Measurements from ENCODE around the gene RGMA.

The RGMA gene

DNA sequence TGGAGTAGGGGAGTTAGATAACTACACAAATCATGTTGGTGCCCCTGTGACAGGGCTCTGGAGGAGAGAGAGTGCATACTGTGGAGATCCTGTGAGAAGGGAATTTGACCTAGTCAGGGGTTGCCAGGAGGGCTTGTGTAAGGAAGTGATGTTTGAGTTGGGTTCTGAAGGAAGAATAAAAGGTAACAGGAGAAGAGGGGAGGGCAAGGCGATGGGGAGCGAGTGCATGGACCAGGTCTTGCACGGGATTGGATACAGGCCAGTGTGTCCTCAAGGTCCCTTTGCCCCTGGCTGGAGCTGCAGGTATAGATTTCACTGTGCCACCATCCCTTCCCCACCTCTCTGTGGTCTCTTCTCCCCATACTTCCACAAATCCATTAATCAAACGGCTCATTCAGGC is 83.9 kb downstream of the RGMA start:
- DNase-seq = no peak

DNA sequence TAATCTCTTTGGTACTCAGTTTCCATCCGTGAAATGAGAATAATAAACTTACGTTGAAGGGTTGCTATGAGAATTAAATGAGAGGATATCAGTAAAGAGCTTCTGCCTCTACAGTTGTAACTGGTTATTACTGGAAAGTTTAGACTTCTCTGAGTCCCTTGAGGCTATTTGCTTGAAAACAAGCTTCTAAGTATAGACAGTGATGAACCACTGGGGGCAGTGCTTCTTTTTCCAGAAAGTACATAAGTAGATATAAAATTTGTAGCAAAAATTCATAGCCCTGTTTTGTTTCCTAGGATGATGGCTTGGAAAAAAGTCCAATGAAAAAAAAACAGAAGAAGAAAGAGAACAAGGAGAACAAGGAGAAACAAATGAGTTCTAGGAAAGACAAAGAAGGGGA is 87.1 kb downstream of the RGMA start:
- DNase-seq = no peak

DNA sequence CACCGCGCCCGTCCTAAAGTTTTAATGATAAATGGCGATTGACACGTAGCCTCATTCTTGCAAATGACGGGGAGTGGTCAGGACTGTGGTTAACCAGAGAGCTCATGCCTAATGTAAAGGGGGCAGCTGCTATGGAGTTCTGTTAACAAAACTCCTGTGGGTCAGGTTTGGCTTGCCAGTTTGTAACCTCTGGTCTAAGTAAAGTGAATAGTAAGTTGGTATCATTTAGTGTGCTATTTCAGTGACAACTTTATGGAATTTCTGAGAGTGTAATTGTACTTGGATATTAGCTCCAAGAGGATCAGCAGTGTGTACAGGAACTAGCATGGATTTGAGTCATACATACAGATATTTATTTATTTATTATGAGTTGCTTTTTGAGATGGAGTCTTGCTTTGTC is 87.9 kb downstream of the RGMA start:
- no peak for DNase-seq

DNA sequence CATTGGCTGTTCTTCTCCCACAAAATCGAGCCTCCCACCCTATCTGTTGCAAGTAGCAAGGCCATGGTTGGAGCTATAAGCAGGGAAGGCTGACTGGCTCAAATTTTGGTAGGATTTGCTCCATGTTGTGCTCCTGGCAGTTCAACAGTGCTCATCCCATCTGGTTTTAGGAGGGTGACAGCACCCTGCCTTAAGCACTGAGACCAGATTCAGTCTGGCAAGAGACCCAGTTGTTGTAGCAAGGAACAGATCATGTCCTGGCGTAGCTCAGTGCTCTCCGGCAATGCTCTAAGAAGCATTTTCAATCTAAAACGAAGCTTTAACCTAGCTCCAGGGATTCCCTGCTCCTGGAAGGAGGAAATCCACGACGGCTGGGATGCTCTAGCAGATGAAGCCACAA is 91.2 kb downstream of the RGMA start:
- DNase-seq = no peak

DNA sequence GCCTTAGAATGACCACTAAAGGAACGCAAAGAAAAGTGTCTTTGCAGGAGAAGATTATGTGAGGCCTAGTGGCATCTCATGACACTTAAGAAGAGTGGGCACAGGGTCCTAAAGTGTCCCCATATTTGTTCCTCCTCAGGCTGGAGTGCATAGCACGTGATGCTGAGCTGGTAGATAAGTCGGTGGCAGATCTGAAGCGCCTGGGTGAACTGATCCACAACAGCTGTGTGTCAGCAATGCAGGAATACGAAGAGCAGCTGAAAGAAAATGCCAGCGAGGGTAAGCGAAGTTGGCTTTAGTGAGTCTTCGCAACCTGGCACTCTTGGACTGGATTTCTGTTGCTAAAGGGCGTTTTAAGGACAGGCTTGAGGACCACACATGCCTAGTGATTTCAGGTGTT is 96.3 kb downstream of the RGMA start:
- no peak for DNase-seq

DNA sequence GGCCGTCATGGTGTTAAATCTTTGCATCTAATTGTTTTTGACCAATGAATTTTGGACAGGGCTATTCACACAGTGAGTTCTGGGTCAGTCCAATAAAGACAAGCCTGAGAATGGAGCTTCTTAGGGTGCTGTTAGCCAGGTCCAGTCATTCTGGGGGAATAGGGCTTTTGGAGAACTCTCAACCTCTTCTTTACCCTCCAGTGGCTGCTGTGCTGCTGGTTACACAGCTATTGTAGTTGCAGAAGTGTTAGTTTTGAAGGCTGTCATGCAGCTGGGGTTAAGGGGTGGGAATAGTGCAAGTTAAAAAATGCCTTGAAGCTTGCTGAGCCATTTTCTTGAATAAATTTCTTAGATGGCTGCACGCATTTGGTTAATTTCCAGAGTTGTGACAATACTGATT is 99.0 kb downstream of the RGMA start:
- no peak for DNase-seq

DNA sequence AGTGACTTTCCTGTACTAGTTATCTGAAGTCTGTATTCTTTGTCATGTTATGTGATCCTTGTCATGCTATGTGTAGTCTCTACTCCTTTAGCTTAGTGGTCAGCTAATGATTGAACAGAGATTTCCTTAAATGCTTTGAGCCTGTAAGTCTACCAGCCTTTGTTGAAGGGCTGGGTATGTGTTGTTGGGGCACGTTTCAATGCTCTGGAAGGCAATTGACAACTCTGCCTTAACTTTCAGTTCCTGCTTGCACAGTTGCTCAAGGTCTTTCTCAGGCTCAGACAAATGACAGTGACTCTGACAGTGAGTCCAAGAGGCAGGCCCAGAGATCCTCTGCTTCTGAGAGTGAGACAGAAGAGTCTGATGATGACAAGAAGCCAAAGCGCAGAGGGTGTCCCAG is 99.5 kb downstream of the RGMA start:
- no peak for DNase-seq

Measured in DMS53 (cell line).